ENCODE data around the gene CCDC178.
A peak's percentile ranks its signal among the peaks of the same experiment; 100 is the strongest.

CCDC178 gene

DNA sequence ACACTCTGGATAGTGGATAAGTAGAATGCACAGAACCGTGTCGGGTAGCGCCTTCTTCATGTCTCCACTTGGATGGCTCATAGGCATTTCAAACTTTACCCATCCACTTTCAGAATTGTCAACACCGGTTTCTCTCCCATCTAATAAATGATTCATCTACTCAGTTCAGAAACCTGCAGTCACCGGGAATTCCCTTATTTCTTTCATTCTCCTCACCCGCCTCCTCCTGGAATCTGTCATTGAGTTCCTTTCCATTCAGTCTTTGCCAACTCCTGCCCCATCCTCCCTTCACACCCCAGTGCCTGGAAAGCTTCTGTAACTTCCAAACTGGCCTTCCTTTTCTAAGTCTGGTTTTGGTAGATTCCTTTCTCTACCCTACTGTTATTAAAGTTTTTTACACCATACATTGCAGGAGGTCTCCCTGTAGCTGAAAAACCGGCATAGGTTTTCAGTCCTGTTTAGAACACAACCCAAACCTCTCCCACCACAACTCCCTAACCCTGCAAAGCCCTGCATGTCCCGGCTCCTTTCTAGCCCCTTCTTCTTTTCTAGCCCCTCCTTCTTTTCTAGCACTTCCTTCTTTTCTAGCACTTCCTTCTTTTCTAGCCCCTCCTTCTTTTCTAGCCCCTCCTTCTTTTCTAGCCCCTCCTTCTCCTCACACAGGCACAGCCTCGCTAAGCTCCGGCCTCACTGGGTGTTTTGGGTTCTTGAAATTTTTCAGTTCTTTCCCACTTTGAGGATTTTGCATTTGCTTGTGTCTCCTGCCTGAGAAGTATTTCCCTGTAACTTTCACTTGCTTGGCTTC is 533.8 kb downstream of the CCDC178 start:
- no peak overlapping the region for H3K27ac ChIP-seq
- TF ChIP-seq ZFX (IDR thresholded peaks at IDR 0.05) = no peak
- TF ChIP-seq, protein P1, sequence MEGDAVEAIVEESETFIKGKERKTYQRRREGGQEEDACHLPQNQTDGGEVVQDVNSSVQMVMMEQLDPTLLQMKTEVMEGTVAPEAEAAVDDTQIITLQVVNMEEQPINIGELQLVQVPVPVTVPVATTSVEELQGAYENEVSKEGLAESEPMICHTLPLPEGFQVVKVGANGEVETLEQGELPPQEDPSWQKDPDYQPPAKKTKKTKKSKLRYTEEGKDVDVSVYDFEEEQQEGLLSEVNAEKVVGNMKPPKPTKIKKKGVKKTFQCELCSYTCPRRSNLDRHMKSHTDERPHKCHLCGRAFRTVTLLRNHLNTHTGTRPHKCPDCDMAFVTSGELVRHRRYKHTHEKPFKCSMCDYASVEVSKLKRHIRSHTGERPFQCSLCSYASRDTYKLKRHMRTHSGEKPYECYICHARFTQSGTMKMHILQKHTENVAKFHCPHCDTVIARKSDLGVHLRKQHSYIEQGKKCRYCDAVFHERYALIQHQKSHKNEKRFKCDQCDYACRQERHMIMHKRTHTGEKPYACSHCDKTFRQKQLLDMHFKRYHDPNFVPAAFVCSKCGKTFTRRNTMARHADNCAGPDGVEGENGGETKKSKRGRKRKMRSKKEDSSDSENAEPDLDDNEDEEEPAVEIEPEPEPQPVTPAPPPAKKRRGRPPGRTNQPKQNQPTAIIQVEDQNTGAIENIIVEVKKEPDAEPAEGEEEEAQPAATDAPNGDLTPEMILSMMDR (conservative IDR thresholded peaks at IDR 0.05) = no peak

DNA sequence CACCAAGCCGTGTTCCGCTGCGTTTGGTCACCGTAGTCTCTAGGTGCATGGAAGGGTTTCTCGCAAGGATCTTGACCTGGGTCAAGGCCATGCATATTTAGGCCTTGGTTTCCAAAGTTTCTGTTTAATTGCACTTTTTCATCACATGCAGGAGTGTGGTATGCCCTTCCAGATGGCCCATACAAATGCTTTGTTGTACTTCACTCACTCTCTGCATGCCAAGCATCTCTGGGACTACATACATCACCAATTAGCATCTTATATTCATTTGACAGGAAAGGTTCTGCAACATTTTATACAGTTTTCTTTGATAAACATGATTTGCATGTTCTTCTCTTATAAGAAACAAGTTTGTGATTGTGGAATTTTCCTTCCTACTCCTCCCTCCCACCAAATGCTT is 534.9 kb downstream of the CCDC178 start:
- TF ChIP-seq, protein P1 (conservative IDR thresholded peaks at IDR 0.05) = no peak
- no peak for TF ChIP-seq ZFX (IDR thresholded peaks at IDR 0.05)
- H3K27ac ChIP-seq = no peak overlapping the region

DNA sequence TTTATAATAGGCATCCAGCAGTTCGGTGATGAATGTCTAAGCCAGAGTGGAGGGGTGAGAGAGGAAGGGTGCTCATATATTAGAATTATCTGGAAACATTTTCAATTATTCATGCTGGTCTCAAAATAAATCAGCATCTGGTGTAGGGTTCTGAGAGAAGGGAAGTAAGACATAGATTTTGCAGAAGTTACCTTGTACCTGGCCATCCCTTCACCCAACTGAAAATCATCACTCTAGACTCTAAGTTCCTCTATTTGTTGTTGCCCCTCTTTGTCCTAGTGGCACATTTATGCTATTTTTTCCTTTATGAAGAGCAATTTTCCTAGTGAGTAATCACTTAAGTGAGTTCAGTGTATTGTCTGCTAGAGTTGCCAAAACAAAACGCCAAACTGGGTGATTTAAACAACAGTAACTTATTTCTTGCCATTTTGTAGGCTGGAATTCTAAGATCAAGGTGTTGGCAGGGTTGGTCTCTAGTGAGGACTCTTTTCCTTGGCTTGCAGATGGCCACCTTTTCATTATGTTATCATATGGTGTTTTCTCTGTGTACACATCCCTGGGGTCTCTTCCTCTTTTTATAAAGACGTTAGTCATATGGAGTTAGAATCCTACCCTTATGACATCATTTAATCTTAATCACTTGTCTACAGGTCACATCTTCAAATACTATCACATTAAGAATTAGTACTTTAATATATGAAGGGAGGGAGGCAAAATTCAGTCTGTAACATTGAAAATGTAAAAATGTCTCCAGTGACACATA is 537.8 kb downstream of the CCDC178 start:
- TF ChIP-seq, protein P1 (conservative IDR thresholded peaks at IDR 0.05) = no peak
- TF ChIP-seq ZFX (IDR thresholded peaks at IDR 0.05) = no peak
- H3K27ac ChIP-seq = no peak overlapping the region

DNA sequence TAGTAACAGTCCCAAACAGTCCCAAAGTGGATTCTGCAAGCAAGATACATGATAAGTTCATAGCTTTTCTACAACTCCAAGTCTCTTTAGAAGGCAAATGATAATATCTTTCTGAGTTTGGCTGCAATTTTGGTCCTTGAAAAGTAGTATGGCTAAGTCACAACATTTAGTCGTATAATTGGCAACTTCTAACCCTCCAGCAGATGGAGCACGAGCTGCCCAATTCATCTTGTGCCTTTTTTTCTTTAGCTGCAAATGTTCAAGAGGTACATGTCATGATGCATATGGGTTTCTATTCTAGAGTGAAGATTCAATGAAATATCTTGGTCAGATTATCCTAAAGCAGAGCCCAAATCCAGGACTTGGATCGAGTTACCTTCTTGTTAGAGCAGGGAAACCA is 540.7 kb downstream of the CCDC178 start:
- H3K27ac ChIP-seq = no peak overlapping the region
- TF ChIP-seq, protein P1 (conservative IDR thresholded peaks at IDR 0.05) = peak; percentile 1; the same call in 1 of the 2 replicates
- no peak for TF ChIP-seq ZFX (IDR thresholded peaks at IDR 0.05)

DNA sequence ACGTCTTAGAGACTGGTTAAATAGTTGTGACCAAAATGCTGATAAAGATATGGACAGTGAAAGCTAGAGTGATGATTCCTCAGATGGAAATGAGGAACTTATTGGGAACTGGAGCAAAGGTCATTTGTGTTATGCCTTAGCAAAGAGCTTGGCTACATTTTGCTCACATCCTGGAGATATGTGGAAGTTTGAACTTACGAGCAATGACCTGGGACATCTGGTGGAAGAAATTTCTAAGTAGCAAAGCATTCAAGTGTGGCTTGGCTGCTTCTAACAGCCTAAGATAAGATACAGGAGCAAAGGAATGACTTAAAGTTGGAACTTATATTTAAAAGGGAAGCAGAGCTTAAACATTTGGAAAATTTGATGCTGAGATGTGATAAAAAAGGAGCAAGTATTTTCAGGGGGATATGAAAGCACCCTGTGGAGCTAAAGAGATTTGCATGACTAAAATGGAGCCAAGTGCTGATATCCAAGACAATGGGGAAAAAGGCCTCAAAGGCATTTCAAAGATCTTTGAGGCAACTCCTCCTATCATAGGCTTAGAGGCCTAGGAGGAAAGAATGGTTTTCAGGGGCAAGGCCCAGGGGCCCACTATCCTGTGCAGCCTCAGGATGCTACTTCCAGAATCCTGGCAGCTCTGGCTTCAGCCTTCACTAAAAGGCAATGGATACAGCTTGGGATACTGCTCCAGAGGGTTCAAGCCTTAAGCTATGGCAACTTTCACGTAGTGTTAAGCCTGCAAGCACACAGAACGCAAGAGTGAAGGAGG is 543.6 kb downstream of the CCDC178 start:
- TF ChIP-seq, protein P1 (conservative IDR thresholded peaks at IDR 0.05) = no peak
- no peak for TF ChIP-seq ZFX (IDR thresholded peaks at IDR 0.05)
- no peak overlapping the region for H3K27ac ChIP-seq

DNA sequence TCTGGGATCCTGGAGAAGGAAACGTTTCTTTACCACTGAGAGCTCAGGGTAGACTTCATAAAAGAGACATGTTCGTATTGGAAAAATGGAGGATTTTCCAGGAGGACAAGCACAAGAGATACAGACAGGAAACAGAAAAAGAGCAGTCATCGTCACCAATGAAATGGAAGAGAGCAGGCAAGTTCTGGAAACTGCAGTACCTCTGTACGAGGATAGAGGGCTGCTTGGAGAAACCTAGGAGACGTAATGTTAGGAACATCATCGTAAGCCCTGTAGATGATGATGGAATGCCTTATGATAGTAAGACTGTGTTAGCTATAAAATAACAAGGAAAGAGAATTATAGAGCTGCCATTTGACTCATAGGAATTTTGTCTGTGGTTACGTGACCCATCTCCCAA is 546.6 kb downstream of the CCDC178 start:
- no peak for TF ChIP-seq ZFX (IDR thresholded peaks at IDR 0.05)
- TF ChIP-seq, protein P1 (conservative IDR thresholded peaks at IDR 0.05) = peak; percentile 51

More for the DNA sequence above, 546.6 kb downstream of the CCDC178 start:
- no peak overlapping the region for H3K27ac ChIP-seq
